ENCODE results near the gene DOHH.

The DOHH gene

DNA sequence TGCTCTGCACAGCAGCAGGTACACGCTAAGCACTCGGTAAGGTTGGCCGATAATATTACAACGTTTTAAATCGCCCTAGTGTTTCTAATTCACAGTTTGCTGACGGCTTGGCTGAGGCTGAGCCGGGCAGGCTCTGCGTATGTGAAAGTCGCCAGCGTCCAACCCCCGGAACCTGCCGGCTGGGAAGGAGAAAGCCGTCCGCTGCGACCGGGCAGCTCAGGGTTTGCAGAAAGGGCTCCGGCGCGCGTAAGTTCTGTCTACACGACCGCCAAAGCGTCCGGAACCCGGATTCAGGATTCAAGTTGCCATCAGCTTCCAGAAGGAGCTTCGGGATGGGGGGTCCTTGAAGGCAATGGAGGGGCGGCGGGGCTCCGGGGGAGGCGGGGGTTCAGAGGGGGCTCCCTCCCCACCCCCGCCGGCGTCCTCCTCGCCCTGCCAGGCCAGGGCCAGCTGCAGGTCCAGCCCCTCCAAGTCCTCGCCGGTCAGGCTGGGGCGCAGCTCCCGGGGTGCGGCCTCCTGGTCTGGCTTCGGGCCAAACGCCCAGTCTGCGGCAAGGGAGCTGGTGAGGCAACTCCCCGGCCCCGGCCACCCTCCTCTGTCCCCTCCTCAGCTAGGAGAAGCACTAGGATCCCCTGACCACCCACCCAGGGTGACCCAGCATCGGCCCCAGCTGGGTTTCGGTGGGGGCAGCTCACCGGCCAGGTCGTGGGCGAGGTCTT, 17.8 kb downstream of the DOHH start:
- no peak overlapping the region for H4K91ac ChIP-seq (ENCODE audit: low read length)
- H3K18ac ChIP-seq (ENCODE audit: low read depth in 1 of 2, low read length in 2 of 2), result peak overlapping the region in 1 of 2 experiments; percentile 44
- no peak overlapping the region for H3K9ac ChIP-seq (ENCODE audit: low read length)
- H2AK5ac ChIP-seq (ENCODE audit: low read length, severe bottlenecking), result no peak overlapping the region
- no peak overlapping the region for H3K4me3 ChIP-seq (ENCODE audit: insufficient read depth in 1 of 2, low read depth in 1 of 2, low read length in 2 of 2)
- H3K27ac ChIP-seq (ENCODE audit: low read length, poor library complexity, severe bottlenecking), result no peak overlapping the region
- no peak overlapping the region for H3K23ac ChIP-seq (ENCODE audit: low read length in 2 of 2)
- no peak overlapping the region for H4K8ac ChIP-seq (ENCODE audit: low read length)
- no peak overlapping the region for H2AFZ ChIP-seq (ENCODE audit: low read depth, low read length)
- H3K4ac ChIP-seq (ENCODE audit: low read depth in 1 of 2, low read length in 2 of 2), result no peak overlapping the region
- H3K79me1 ChIP-seq (replicated peaks; ENCODE audit: low read length, poor library complexity, severe bottlenecking), result no peaks in the 10 kb centered on the region
- H2BK12ac ChIP-seq (ENCODE audit: low read length in 2 of 2), result no peak overlapping the region
- no peak overlapping the region for H3K14ac ChIP-seq (ENCODE audit: low read length in 2 of 2)
- no peak for DNase-seq
- no peak overlapping the region for H2BK5ac ChIP-seq (ENCODE audit: low read depth, low read length, poor library complexity, severe bottlenecking)
- WGBS, result 87% methylated on average over 44 of the region's 49 CpGs
- peaks cover 22 to 59% of the 10 kb centered on the region in 2 experiments for H3K27me3 ChIP-seq (ENCODE audit: control insufficient read depth in 1 of 2, insufficient read depth in 1 of 2, low read length in 2 of 2)
- H3K36me3 ChIP-seq (ENCODE audit: control insufficient read depth in 1 of 2, insufficient read depth in 2 of 2, low read depth in 1 of 2, low read length in 2 of 2), result peaks cover 0 to 2% of the 10 kb centered on the region in 2 experiments
- H2BK120ac ChIP-seq (ENCODE audit: low read depth, low read length), result no peak overlapping the region
- H3K4me2 ChIP-seq (ENCODE audit: low read length, poor library complexity, severe bottlenecking), result no peak overlapping the region
- peak overlapping the region; percentile 38 for H2BK15ac ChIP-seq (ENCODE audit: low read depth, poor library complexity, severe bottlenecking)
- H3K9me3 ChIP-seq (ENCODE audit: control insufficient read depth, low read length), result no peaks in the 10 kb centered on the region
- H3K4me1 ChIP-seq (ENCODE audit: control insufficient read depth, insufficient read depth, low read depth, low read length), result peaks cover 6% of the 10 kb centered on the region

DNA sequence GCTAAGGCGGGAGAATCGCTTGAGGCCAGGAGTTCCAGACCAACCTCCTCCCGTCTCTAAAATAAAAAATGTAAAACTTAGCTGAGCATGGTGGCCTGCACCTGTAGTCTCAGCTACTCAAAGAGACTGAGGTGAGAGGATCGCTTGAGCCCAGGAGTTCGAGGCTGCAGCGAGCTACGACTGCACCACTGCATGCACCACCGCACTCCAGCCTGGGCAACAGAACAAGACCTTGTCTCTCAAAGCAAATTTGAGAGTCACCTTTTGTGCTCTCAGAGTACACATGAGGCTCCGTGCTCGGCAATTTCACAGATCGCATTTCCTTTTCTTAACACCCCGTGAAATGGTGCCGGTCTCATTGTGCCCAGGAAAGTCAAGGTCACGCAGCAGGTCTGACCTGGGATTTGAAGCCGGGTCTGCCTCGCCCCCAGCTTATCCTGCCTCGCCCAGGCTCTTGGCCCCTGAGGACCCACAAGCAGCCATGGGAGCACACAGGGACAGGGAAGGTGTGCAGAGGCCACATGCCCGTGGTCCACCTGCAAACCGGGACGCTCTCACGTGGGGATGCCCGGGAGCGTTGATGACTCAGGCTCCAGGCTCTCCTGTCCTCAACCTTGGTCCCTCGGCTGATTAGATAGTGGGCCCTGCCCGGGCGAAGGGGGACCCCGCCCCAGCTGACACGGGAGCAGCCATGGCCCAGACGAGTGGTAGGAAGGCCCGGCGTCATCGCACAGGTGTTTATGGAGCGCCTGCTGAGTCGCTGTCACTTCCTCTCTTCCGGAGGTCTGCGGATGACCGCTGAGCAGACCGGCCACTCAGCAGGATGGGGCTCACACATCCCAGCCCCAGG, 19.0 kb downstream of the DOHH start:
- 63% methylated on average over 38 of the region's 38 CpGs for WGBS
- Histone ChIP-seq H3K4ac (ENCODE audit: low read depth in 1 of 2, low read length in 2 of 2) (no peak overlapping the region), H3K4me2 (ENCODE audit: low read length, poor library complexity, severe bottlenecking) (no peak overlapping the region)

DNA sequence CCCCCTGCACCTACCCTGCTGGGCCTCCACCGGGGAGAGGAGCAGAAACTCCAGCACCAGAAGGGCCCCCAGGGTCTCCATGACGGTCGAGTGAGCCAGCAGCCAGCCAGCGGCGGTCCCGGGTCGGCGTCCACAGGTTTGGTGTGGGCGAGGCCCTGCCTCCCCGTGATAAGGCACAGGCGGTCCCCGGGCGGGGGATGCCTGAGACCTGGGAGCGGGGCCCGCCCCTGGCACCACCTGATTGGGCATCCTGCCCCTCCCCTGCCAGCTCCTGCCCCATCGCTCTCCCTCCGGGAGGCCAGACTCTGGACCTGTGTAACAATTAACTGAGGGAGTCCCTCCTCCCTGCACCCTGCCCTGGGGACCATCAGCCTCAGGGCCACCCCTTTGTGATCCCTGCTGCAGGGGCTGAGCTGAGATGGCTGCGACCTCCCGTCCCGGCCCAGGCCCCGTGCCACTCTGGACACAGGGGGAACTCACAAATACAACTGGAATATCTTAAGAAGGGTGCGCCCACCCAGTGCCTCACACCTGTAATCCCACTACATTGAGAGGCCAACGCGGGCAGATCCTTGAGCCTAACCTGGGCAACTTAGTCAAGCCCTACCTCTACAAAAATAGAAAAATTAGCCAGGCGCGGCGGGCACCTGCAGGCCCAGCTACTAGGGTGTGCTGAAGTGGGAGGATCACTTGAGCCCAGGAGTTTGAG, 19.9 kb downstream of the DOHH start, which contains the start of gene SMIM24:
TSS of gene SMIM24 (minus strand) at position 143 of the 709 bp plus-strand sequence. CDS start at position 81, 62 bp downstream.
- Histone ChIP-seq H2BK120ac (ENCODE audit: low read depth, low read length) (no peak within 1 kb of the TSS), H3K4ac (ENCODE audit: low read depth in 1 of 2, low read length in 2 of 2) (no peak within 1 kb of the TSS), H3K23ac (ENCODE audit: low read length in 2 of 2) (no peak within 1 kb of the TSS), H3K14ac (ENCODE audit: low read length in 2 of 2) (no peak within 1 kb of the TSS), H4K8ac (ENCODE audit: low read length) (no peak within 1 kb of the TSS), H2BK5ac (ENCODE audit: low read depth, low read length, poor library complexity, severe bottlenecking) (no peak within 1 kb of the TSS), H3K4me2 (ENCODE audit: low read length, poor library complexity, severe bottlenecking) (no peak within 1 kb of the TSS), H3K27ac (ENCODE audit: low read length, poor library complexity, severe bottlenecking) (no peak within 1 kb of the TSS), H3K9ac (ENCODE audit: low read length) (no peak within 1 kb of the TSS), H2BK15ac (ENCODE audit: low read depth, poor library complexity, severe bottlenecking) (no peak within 1 kb of the TSS), H3K18ac (ENCODE audit: low read depth in 1 of 2, low read length in 2 of 2) (no peak within 1 kb of the TSS), H2AK5ac (ENCODE audit: low read length, severe bottlenecking) (no peak within 1 kb of the TSS), H3K79me1 (replicated peaks; ENCODE audit: low read length, poor library complexity, severe bottlenecking) (no peaks in the 10 kb centered on the region), H3K27me3 (ENCODE audit: control insufficient read depth in 1 of 2, insufficient read depth in 1 of 2, low read length in 2 of 2) (peaks cover 29 to 74% of the 10 kb centered on the region in 2 experiments), H2AFZ (ENCODE audit: low read depth, low read length) (no peak within 1 kb of the TSS), H4K91ac (ENCODE audit: low read length) (no peak within 1 kb of the TSS), H3K9me3 (ENCODE audit: control insufficient read depth, low read length) (no peaks in the 10 kb centered on the region), H3K4me3 (ENCODE audit: insufficient read depth in 1 of 2, low read depth in 1 of 2, low read length in 2 of 2) (no peak within 1 kb of the TSS), H3K4me1 (ENCODE audit: control insufficient read depth, insufficient read depth, low read depth, low read length) (peaks cover 6% of the 10 kb centered on the region), H2BK12ac (ENCODE audit: low read length in 2 of 2) (no peak within 1 kb of the TSS), H3K36me3 (ENCODE audit: control insufficient read depth in 1 of 2, insufficient read depth in 2 of 2, low read depth in 1 of 2, low read length in 2 of 2) (no peaks in the 10 kb centered on the region)
- no peak for DNase-seq
- 51% methylated on average over 24 of the region's 27 CpGs for WGBS

More for the DNA sequence above, 19.0 kb downstream of the DOHH start:
- no peaks in the 10 kb centered on the region for H3K79me1 ChIP-seq (replicated peaks; ENCODE audit: low read length, poor library complexity, severe bottlenecking)
- H2AFZ ChIP-seq (ENCODE audit: low read depth, low read length), result no peak overlapping the region
- H4K8ac ChIP-seq (ENCODE audit: low read length), result no peak overlapping the region
- no peak overlapping the region for H3K23ac ChIP-seq (ENCODE audit: low read length in 2 of 2)
- H3K27me3 ChIP-seq (ENCODE audit: control insufficient read depth in 1 of 2, insufficient read depth in 1 of 2, low read length in 2 of 2), result peaks cover 22 to 67% of the 10 kb centered on the region in 2 experiments
- no peaks in the 10 kb centered on the region for H3K36me3 ChIP-seq (ENCODE audit: control insufficient read depth in 1 of 2, insufficient read depth in 2 of 2, low read depth in 1 of 2, low read length in 2 of 2)
- H4K91ac ChIP-seq (ENCODE audit: low read length), result no peak overlapping the region
- H3K9me3 ChIP-seq (ENCODE audit: control insufficient read depth, low read length), result no peaks in the 10 kb centered on the region
- H2BK5ac ChIP-seq (ENCODE audit: low read depth, low read length, poor library complexity, severe bottlenecking), result no peak overlapping the region
- H2AK5ac ChIP-seq (ENCODE audit: low read length, severe bottlenecking), result no peak overlapping the region
- H3K9ac ChIP-seq (ENCODE audit: low read length), result no peak overlapping the region
- no peak overlapping the region for H3K27ac ChIP-seq (ENCODE audit: low read length, poor library complexity, severe bottlenecking)
- H3K4me1 ChIP-seq (ENCODE audit: control insufficient read depth, insufficient read depth, low read depth, low read length), result peaks cover 6% of the 10 kb centered on the region
- no peak overlapping the region for H2BK120ac ChIP-seq (ENCODE audit: low read depth, low read length)
- DNase-seq, result no peak
- H3K18ac ChIP-seq (ENCODE audit: low read depth in 1 of 2, low read length in 2 of 2), result no peak overlapping the region
- no peak overlapping the region for H3K14ac ChIP-seq (ENCODE audit: low read length in 2 of 2)
- H3K4me3 ChIP-seq (ENCODE audit: insufficient read depth in 1 of 2, low read depth in 1 of 2, low read length in 2 of 2), result no peak overlapping the region
- H2BK15ac ChIP-seq (ENCODE audit: low read depth, poor library complexity, severe bottlenecking), result no peak overlapping the region
- H2BK12ac ChIP-seq (ENCODE audit: low read length in 2 of 2), result no peak overlapping the region

DNA sequence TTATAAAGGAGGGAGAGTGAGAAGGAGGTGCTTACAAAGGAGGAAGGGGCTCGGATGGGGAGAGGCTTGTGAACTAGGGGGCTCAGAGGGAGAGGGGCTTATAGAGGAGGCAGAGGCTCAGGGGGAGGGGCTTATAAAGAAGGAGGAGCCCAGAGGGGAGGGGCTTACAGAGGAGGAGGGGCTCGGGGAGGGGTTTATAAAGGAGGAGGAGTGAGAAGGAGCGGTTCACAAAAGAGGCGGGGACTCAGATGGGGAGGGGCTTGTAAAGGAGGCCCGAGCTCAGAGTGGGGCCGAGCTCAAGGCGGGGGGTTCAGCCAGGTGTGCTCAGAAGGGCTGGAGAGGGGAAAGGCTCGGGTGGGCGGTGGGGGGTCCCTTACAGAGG, 20.6 kb downstream of the DOHH start:
- no peak overlapping the region for H2BK5ac ChIP-seq (ENCODE audit: low read depth, low read length, poor library complexity, severe bottlenecking)
- no peak overlapping the region for H3K18ac ChIP-seq (ENCODE audit: low read depth in 1 of 2, low read length in 2 of 2)
- H2AK5ac ChIP-seq (ENCODE audit: low read length, severe bottlenecking), result no peak overlapping the region
- H2AFZ ChIP-seq (ENCODE audit: low read depth, low read length), result no peak overlapping the region
- no peak overlapping the region for H4K91ac ChIP-seq (ENCODE audit: low read length)
- peaks cover 6% of the 10 kb centered on the region for H3K4me1 ChIP-seq (ENCODE audit: control insufficient read depth, insufficient read depth, low read depth, low read length)
- H3K79me1 ChIP-seq (replicated peaks; ENCODE audit: low read length, poor library complexity, severe bottlenecking), result no peaks in the 10 kb centered on the region
- no peak overlapping the region for H3K9ac ChIP-seq (ENCODE audit: low read length)
- H2BK120ac ChIP-seq (ENCODE audit: low read depth, low read length), result no peak overlapping the region
- DNase-seq, result peak; percentile 37
- WGBS, result 45% methylated on average over 7 of the region's 9 CpGs
- no peak overlapping the region for H3K4me2 ChIP-seq (ENCODE audit: low read length, poor library complexity, severe bottlenecking)
- no peaks in the 10 kb centered on the region for H3K9me3 ChIP-seq (ENCODE audit: control insufficient read depth, low read length)
- H3K14ac ChIP-seq (ENCODE audit: low read length in 2 of 2), result no peak overlapping the region
- no peak overlapping the region for H3K23ac ChIP-seq (ENCODE audit: low read length in 2 of 2)
- no peak overlapping the region for H2BK12ac ChIP-seq (ENCODE audit: low read length in 2 of 2)
- no peak overlapping the region for H3K4me3 ChIP-seq (ENCODE audit: insufficient read depth in 1 of 2, low read depth in 1 of 2, low read length in 2 of 2)
- no peaks in the 10 kb centered on the region for H3K36me3 ChIP-seq (ENCODE audit: control insufficient read depth in 1 of 2, insufficient read depth in 2 of 2, low read depth in 1 of 2, low read length in 2 of 2)
- no peak overlapping the region for H2BK15ac ChIP-seq (ENCODE audit: low read depth, poor library complexity, severe bottlenecking)
- H3K27me3 ChIP-seq (ENCODE audit: control insufficient read depth in 1 of 2, insufficient read depth in 1 of 2, low read length in 2 of 2), result peaks cover 37 to 79% of the 10 kb centered on the region in 2 experiments
- H3K27ac ChIP-seq (ENCODE audit: low read length, poor library complexity, severe bottlenecking), result no peak overlapping the region
- H4K8ac ChIP-seq (ENCODE audit: low read length), result no peak overlapping the region
- H3K4ac ChIP-seq (ENCODE audit: low read depth in 1 of 2, low read length in 2 of 2), result no peak overlapping the region

Data from mesenchymal stem cell (in vitro differentiated cells and primary cell).